ENCODE data around the gene LRIG1. TPM values are rescaled to one million over a fixed set of nuclear protein-coding genes. Genes with fewer than 3 reads are reported as not detected.
A peak's percentile ranks its signal among the peaks of the same experiment; 100 is the strongest.

LRIG1 gene
- total and polyA plus RNA-seq, 7 donors: 9.8 to 119 (median 41.1) TPM

- intact Hi-C loops (cut with DNase I): loop anchor here in 1 of 2 donors (5.0 kb wide), 1 partner anchor 40 kb away; no protein-coding TSS in a partner anchor
- Histone ChIP-seq H3K27me3 (ENCODE audit: insufficient read depth in 3 of 3, low read length in 2 of 3) (no peaks in the 10 kb centered on the region), H3K4me3 (no peak overlapping the region), H3K4me1 (peaks cover 88% of the 10 kb centered on the region), H3K27ac (peak overlapping the region; percentile 11), H3K36me3 (ENCODE audit: insufficient read depth in 1 of 2, low read depth in 1 of 2) (no peaks in the 10 kb centered on the region), H3K9me3 (no peaks in the 10 kb centered on the region)
- TF ChIP-seq CTCF (IDR thresholded peaks at IDR 0.05): no peak
- ATAC-seq (no peak), DNase-seq (no peak)
- WGBS, 3 donors: 44 to 60% (median 53%) methylated on average over 3 of the region's 3 CpGs
Observed at GRCh38 chr3:66492071-66492470, 8.8 kb downstream of the LRIG1 start.

- Histone ChIP-seq H3K9me3 (no peaks in the 10 kb centered on the region), H3K4me3 (no peak overlapping the region), H3K27me3 (ENCODE audit: insufficient read depth in 3 of 3, low read length in 2 of 3) (no peaks in the 10 kb centered on the region), H3K27ac (peak overlapping the region; percentile 0), H3K4me1 (peaks cover 88% of the 10 kb centered on the region), H3K36me3 (ENCODE audit: insufficient read depth in 1 of 2, low read depth in 1 of 2) (no peaks in the 10 kb centered on the region)
- DNase-seq: no peak
- intact Hi-C loops (cut with DNase I): loop anchor here in 1 of 2 donors (5.0 kb wide), 1 partner anchor 39 kb away; no protein-coding TSS in a partner anchor
- TF ChIP-seq CTCF (IDR thresholded peaks at IDR 0.05): no peak
- no peak for ATAC-seq
- 29 to 57% (median 38%) methylated on average over 1 of the region's 1 CpG for WGBS, 3 donors
Observed at GRCh38 chr3:66490984-66491383, 9.8 kb downstream of the LRIG1 start.

- peak in 3 of 4 donors; percentile 27 to 57 (median 51) for ATAC-seq
- H3K9me3 ChIP-seq: no peaks in the 10 kb centered on the region
- TF ChIP-seq CTCF (IDR thresholded peaks at IDR 0.05): no peak
- intact Hi-C loops (cut with DNase I): loop anchor here in 1 of 2 donors (5.0 kb wide), 1 partner anchor 38 kb away; no protein-coding TSS in a partner anchor
- peaks cover 88% of the 10 kb centered on the region for H3K4me1 ChIP-seq
- H3K27me3 ChIP-seq (ENCODE audit: insufficient read depth in 3 of 3, low read length in 2 of 3): no peaks in the 10 kb centered on the region
- 11 to 24% (median 16%) methylated on average over 4 of the region's 4 CpGs for WGBS, 3 donors
- no peak overlapping the region for H3K4me3 ChIP-seq
- no peak for DNase-seq
- peak overlapping the region; percentile 90 for H3K27ac ChIP-seq
- no peaks in the 10 kb centered on the region for H3K36me3 ChIP-seq (ENCODE audit: insufficient read depth in 1 of 2, low read depth in 1 of 2)
Observed at GRCh38 chr3:66490214-66490613, 10.6 kb downstream of the LRIG1 start.

- WGBS, 3 donors: 49 to 73% (median 51%) methylated on average over 4 of the region's 4 CpGs
Observed at GRCh38 chr3:66489581-66489980, 11.2 kb downstream of the LRIG1 start.

More at GRCh38 chr3:66489581-66489980, 11.2 kb downstream of the LRIG1 start:
- Histone ChIP-seq H3K27ac (peak overlapping the region; percentile 90), H3K9me3 (no peaks in the 10 kb centered on the region), H3K4me1 (peaks cover 88% of the 10 kb centered on the region), H3K27me3 (ENCODE audit: insufficient read depth in 3 of 3, low read length in 2 of 3) (no peaks in the 10 kb centered on the region), H3K4me3 (no peak overlapping the region), H3K36me3 (ENCODE audit: insufficient read depth in 1 of 2, low read depth in 1 of 2) (no peaks in the 10 kb centered on the region)
- ATAC-seq (no peak), DNase-seq (no peak)
- no peak for TF ChIP-seq CTCF (IDR thresholded peaks at IDR 0.05)
- intact Hi-C loops (cut with DNase I): no loop called here

Measured in psoas muscle (tissue), 8 donors.